CD4-positive, alpha-beta T cell (primary cell): Measurements from ENCODE around the gene NPAS3. TPM values are rescaled to one million over a fixed set of nuclear protein-coding genes. Genes with fewer than 3 reads are reported as not detected.

ENCODE experiments used
- ATAC-seq: fragments of 200-7000 bp; cut with Tn5 transposase; one replicate; pipeline ENCODE4 v1.10.0; 2022; ENCODE audit warnings: mild to moderate bottlenecking; ENCODE audit not compliant: poor library complexity
- CTCF ChIA-PET: fragments of 350-600 bp; sonication (Branson Sonifier 250); formaldehyde crosslinking; loops from one replicate; lab custom pipeline; 2021; ENCODE audit warnings: antibody characterized with exemption, inconsistent platforms; lab: Charles Lee
- POLR2A ChIA-PET: fragments of 350-600 bp; sonication (Branson Sonifier 250); formaldehyde crosslinking; loops from one replicate; lab custom pipeline; 2021; ENCODE audit warnings: antibody characterized with exemption, inconsistent platforms; lab: Charles Lee
- DNase-seq, 14 experiments: peaks; one replicate each; pipeline ENCODE4 v3.0.0-alpha.2; 2013 to 2020; ENCODE audit warnings: mixed read lengths in 2 of 14
- H3K27ac ChIP-seq, 2 donors: one replicate each; pipeline versions ENCODE4 v1.5.1 to v1.7.0; 2013; ENCODE audit warnings: low read length in 2 of 2, low read depth in 1 of 2, mild to moderate bottlenecking in 1 of 2
- H3K27me3 ChIP-seq, 2 experiments: 1 replicate in 1 of 2; 2 replicates in 1 of 2; pipeline versions ENCODE4 v1.6.1 to v1.7.0; 2013; ENCODE audit warnings: low read length in 2 of 2, control low read depth in 1 of 2, mild to moderate bottlenecking in 1 of 2, moderate library complexity in 1 of 2; ENCODE audit not compliant: insufficient read depth in 2 of 2, control insufficient read depth in 1 of 2
- H3K36me3 ChIP-seq: one replicate; pipeline ENCODE4 v1.6.1; 2013; ENCODE audit warnings: low read length, control low read depth; ENCODE audit not compliant: insufficient read depth
- H3K4me1 ChIP-seq: one replicate; pipeline ENCODE4 v1.6.1; 2013; ENCODE audit warnings: low read length, control low read depth; ENCODE audit not compliant: insufficient read depth
- H3K4me3 ChIP-seq: one replicate; pipeline ENCODE4 v1.5.1; 2013; ENCODE audit warnings: mild to moderate bottlenecking, low read length, moderate library complexity
- H3K9me3 ChIP-seq, 2 experiments: 1 replicate in 1 of 2; 2 replicates in 1 of 2; pipeline versions ENCODE4 v1.6.1 to v1.7.0; 2013; ENCODE audit warnings: low read length in 2 of 2, mild to moderate bottlenecking in 2 of 2, control low read depth in 1 of 2, moderate library complexity in 1 of 2; ENCODE audit not compliant: control insufficient read depth in 1 of 2, insufficient read depth in 1 of 2
- H3K27ac Mint-ChIP-seq: one replicate; pipeline ENCODE4 v1.8.0; 2020; ENCODE audit warnings: mixed read lengths
- H3K27me3 Mint-ChIP-seq: one replicate; pipeline ENCODE4 v1.8.0; 2021; ENCODE audit warnings: mixed read lengths
- H3K36me3 Mint-ChIP-seq: one replicate; pipeline ENCODE4 v1.8.0; 2021; ENCODE audit warnings: low read depth, mixed read lengths
- H3K4me1 Mint-ChIP-seq: one replicate; pipeline ENCODE4 v1.8.0; 2021; ENCODE audit warnings: low read depth, mixed read lengths
- H3K4me3 Mint-ChIP-seq: one replicate; pipeline ENCODE4 v1.8.0; 2020; ENCODE audit warnings: mild to moderate bottlenecking, mixed read lengths
- H3K9me3 Mint-ChIP-seq: one replicate; pipeline ENCODE4 v1.8.0; 2020; ENCODE audit warnings: mixed read lengths
- intact Hi-C, 2 experiments: fragments of 100-400 bp; cut with DNase I in 1 of 2; cut with micrococcal nuclease in 1 of 2; formaldehyde crosslinking; loops; one replicate each; pipeline versions ENCODE4 v1.15.1 to v1.9.0; 2023 to 2025; cut with DNase I, micrococcal nuclease
- total RNA-seq, 174 experiments: library from RNA in 2 of 174; stranded (reverse) in 2 of 174; gene quantifications; one replicate each; pipeline ENCODE4 v1.2.3 and lab custom pipeline; 2021 to 2026
- TF ChIP-seq, protein P1 (sequence below): fragments of 200-600 bp; IDR thresholded peaks from one replicate; pipeline ENCODE4 v1.8.0; 2022; ENCODE audit warnings: antibody characterized with exemption, mild to moderate bottlenecking

The NPAS3 gene
- total RNA-seq, 2 experiments from 2014 or later: not detected

DNA sequence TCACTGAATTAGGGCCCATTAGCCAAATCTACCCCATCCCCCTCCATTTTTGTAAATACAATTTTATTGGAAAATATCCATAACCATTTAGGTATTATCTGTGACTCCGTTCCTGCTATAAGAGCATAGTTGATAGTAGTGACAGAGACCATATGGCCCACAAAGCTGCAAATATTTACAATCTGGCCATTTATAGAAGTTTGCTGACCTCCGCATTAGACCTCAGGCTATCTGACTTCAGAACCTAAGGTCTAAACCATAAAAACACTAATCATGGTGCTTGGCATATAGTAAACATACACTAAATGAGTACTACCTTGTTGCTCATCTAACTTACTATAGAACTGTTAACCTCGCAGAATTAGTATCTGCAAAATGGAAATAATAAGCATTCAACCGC, 124.8 kb downstream of the NPAS3 start:
- Mint-ChIP-seq H3K27me3 (no peaks in the 10 kb centered on the region), H3K4me1 (no peaks in the 10 kb centered on the region), H3K4me3 (no peak overlapping the region), H3K27ac (no peak overlapping the region), H3K36me3 (no peaks in the 10 kb centered on the region), H3K9me3 (peaks cover 2% of the 10 kb centered on the region)
- Histone ChIP-seq H3K27me3 (no peaks in the 10 kb centered on the region), H3K4me1 (no peaks in the 10 kb centered on the region), H3K36me3 (no peaks in the 10 kb centered on the region), H3K27ac (no peak overlapping the region), H3K4me3 (no peak overlapping the region), H3K9me3 (peaks cover 0 to 3% of the 10 kb centered on the region in 2 experiments)
- intact Hi-C loops: no loop called here
- POLR2A ChIA-PET: no interaction called here
- ATAC-seq (no peak), DNase-seq (no peak)
- TF ChIP-seq, protein P1, sequence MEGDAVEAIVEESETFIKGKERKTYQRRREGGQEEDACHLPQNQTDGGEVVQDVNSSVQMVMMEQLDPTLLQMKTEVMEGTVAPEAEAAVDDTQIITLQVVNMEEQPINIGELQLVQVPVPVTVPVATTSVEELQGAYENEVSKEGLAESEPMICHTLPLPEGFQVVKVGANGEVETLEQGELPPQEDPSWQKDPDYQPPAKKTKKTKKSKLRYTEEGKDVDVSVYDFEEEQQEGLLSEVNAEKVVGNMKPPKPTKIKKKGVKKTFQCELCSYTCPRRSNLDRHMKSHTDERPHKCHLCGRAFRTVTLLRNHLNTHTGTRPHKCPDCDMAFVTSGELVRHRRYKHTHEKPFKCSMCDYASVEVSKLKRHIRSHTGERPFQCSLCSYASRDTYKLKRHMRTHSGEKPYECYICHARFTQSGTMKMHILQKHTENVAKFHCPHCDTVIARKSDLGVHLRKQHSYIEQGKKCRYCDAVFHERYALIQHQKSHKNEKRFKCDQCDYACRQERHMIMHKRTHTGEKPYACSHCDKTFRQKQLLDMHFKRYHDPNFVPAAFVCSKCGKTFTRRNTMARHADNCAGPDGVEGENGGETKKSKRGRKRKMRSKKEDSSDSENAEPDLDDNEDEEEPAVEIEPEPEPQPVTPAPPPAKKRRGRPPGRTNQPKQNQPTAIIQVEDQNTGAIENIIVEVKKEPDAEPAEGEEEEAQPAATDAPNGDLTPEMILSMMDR: no peak
- CTCF ChIA-PET: no interaction called here

DNA sequence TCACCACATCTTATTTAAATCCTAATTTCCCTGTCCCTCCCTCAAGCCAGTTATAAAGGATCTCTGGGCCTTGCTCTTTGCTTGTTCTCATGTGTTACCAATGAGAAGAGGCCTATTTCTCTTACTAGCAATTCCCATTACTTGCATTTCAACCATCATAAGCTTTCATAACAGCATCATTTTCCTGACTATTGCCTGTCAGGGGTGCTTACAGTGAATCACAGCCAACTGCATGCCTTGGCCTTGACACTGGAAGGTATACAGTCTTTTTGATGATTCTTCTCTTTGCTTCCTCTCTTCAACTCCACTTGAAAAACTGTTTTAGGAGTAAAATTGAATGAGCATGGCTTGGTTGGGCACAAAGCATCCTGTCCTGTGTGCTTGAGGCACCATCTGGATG, 127.0 kb downstream of the NPAS3 start:
- intact Hi-C loops: no loop called here
- no peaks in the 10 kb centered on the region for H3K27me3 Mint-ChIP-seq
- ATAC-seq: no peak
- Histone ChIP-seq H3K4me1 (no peaks in the 10 kb centered on the region), H3K36me3 (no peaks in the 10 kb centered on the region), H3K4me3 (no peak overlapping the region), H3K9me3 (peaks cover 0 to 3% of the 10 kb centered on the region in 2 experiments), H3K27ac (no peak overlapping the region), H3K27me3 (no peaks in the 10 kb centered on the region)
- H3K27ac Mint-ChIP-seq: no peak overlapping the region
- no peaks in the 10 kb centered on the region for H3K36me3 Mint-ChIP-seq
- DNase-seq: no peak
- peaks cover 2% of the 10 kb centered on the region for H3K9me3 Mint-ChIP-seq
- ChIA-PET CTCF (no interaction called here), POLR2A (no interaction called here)
- no peaks in the 10 kb centered on the region for H3K4me1 Mint-ChIP-seq
- TF ChIP-seq, protein P1: no peak
- no peak overlapping the region for H3K4me3 Mint-ChIP-seq

DNA sequence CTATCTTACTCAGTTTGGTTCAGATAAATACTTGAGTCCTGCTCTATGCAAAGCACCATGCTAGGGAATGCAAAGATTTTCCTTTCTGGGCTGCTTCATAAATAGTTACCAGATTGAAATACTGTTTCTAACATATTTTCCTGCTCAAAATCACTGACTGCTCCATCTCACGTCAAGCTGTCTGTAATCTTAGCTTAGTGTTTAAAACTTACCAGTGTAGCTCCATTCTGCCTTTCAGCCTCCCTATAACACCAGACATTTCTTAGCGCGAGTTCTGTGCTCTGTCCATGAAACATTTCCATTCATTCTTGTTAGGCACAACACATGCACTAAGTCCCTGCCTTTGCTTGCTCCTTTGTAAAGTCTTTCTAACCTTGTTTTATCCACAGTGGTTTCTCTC, 129.4 kb downstream of the NPAS3 start:
- Mint-ChIP-seq H3K36me3 (no peaks in the 10 kb centered on the region), H3K4me3 (no peak overlapping the region), H3K4me1 (no peaks in the 10 kb centered on the region), H3K9me3 (peaks cover 2% of the 10 kb centered on the region), H3K27ac (no peak overlapping the region), H3K27me3 (no peaks in the 10 kb centered on the region)
- Histone ChIP-seq H3K27ac (no peak overlapping the region), H3K9me3 (no peaks in the 10 kb centered on the region), H3K27me3 (no peaks in the 10 kb centered on the region), H3K36me3 (no peaks in the 10 kb centered on the region), H3K4me3 (no peak overlapping the region), H3K4me1 (no peaks in the 10 kb centered on the region)
- DNase-seq (no peak), ATAC-seq (no peak)
- intact Hi-C loops: no loop called here
- CTCF ChIA-PET: no interaction called here
- POLR2A ChIA-PET: no interaction called here
- TF ChIP-seq, protein P1: no peak
